Testis (tissue), 3 donors: ENCODE results near the gene CLMN. TPM values are rescaled to one million over a fixed set of nuclear protein-coding genes. Genes with fewer than 3 reads are reported as not detected.

Experiments used
- DNase-seq: peaks from one replicate; pipeline ENCODE4 v3.0.0-alpha.2; 2019
- H3K27ac ChIP-seq, 2 donors: fragments of 200-600 bp; sonication (generic); one replicate each; pipeline ENCODE4 v1.5.1; 2019
- H3K27me3 ChIP-seq: fragments of 200-600 bp; sonication (generic); one replicate; pipeline ENCODE4 v1.5.1; 2019
- H3K36me3 ChIP-seq: fragments of 200-600 bp; sonication (generic); one replicate; pipeline ENCODE4 v1.5.1; 2017; ENCODE audit warnings: low read depth; ENCODE audit errors: missing control alignments
- H3K4me1 ChIP-seq: fragments of 200-600 bp; sonication (generic); one replicate; pipeline ENCODE4 v1.5.1; 2019
- H3K4me3 ChIP-seq, 2 donors: fragments of 200-600 bp; sonication (generic); one replicate each; pipeline ENCODE4 v1.5.1; 2017 to 2019
- H3K9me3 ChIP-seq: fragments of 200-600 bp; sonication (generic); one replicate; pipeline ENCODE4 v1.5.1; 2017
- POLR2A ChIP-seq: fragments of 450-650 bp; IDR thresholded peaks from one replicate; pipeline ENCODE4 v1.6.1; 2017; ENCODE audit warnings: antibody characterized with exemption, mild to moderate bottlenecking, moderate library complexity
- WGBS, 2 donors: methylation state at CpG; one replicate each; pipeline ENCODE4 v1.1.5; 2018; 5-methylcytosine and 5-hydroxymethylcytosine counted together
- intact Hi-C: fragments of 100-400 bp; cut with DNase I; formaldehyde crosslinking; loops from one replicate; pipeline ENCODE4 v1.15.1; 2023; ENCODE audit warnings: low total_unique reads
- polyA plus RNA-seq: library from polyadenylated mRNA; stranded (reverse); fragments of 350-450 nt; fragmentation: Illumina TruSeq; extraction: RNeasy Lipid Tissue Mini Kit (QIAGEN cat#74804); gene quantifications from one replicate; pipeline ENCODE4 v1.2.3, GENCODE V29; 2014; ENCODE audit warnings: low read depth, low replicate concordance; ENCODE audit not compliant: insufficient read depth
- total RNA-seq, 2 donors: library from RNA; depleted of rRNA; stranded (reverse); fragments of >200 nt; gene quantifications; one replicate each; pipeline ENCODE4 v1.2.3, GENCODE V29; 2016
- TF ChIP-seq, protein P1 (sequence below), 3 experiments: fragments of 450-650 bp in 2 of 3; fragments of 200-600 bp in 1 of 3; sonication (generic) in 1 of 3; IDR thresholded peaks; one replicate each; pipeline ENCODE4 v1.5.1; 2016 to 2019; ENCODE audit warnings: antibody characterized with exemption in 3 of 3, mild to moderate bottlenecking in 2 of 3, moderate library complexity in 1 of 3

The CLMN gene
- total and polyA plus RNA-seq, 3 donors from 2014 or later, result 35.9 to 134 (median 68.0) TPM

DNA sequence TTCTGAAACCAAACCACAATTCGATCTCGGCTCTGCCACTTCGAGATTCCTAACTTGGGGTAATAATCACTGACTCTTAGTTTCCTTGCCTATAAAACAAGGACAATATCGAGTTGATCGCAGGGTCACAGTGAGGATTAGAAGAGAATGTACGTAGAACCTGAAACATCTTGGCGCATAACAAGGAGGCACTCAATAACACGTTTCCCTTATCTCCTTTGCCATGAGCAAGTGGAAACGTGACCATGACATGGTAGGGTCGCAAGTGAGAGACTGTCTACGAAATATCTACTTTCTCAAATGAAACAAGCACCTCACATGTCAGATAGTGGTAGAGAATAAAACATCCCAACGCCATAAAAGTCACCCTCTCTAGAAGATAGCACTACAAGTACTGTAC is 164.7 kb downstream of the CLMN start:
- no peak for TF ChIP-seq POLR2A
- no peak for DNase-seq
- no peak overlapping the region for H3K27ac ChIP-seq
- intact Hi-C loops, result no loop called here
- no peak overlapping the region for H3K4me3 ChIP-seq
- WGBS, 2 donors, result 57 to 63% methylated on average over 12 of the region's 12 CpGs
- peaks cover 17% of the 10 kb centered on the region for H3K4me1 ChIP-seq
- H3K9me3 ChIP-seq, result no peaks in the 10 kb centered on the region
- H3K36me3 ChIP-seq, result no peaks in the 10 kb centered on the region
- no peaks in the 10 kb centered on the region for H3K27me3 ChIP-seq

DNA sequence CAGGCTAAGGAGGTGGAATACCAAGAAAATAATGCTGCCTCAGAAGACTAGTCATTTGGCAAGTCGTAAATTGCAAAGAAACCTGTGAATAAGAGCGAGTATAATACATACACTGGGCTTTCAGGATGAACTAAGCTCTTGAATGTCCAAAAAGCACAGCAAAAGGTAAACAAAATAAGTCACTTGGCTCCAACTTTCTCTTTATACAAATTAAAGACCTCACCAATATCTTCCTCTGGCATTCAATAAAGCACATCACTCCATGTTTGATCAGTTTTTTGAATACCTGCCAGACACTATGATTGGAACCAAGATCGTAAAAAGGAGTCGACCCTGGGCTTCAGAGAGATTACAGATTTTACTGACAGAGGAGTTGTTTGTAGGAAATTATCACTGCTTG is 165.8 kb downstream of the CLMN start:
- intact Hi-C loops, result no loop called here
- no peak for DNase-seq
- peaks cover 17% of the 10 kb centered on the region for H3K4me1 ChIP-seq
- TF ChIP-seq POLR2A, result no peak
- TF ChIP-seq, protein P1, sequence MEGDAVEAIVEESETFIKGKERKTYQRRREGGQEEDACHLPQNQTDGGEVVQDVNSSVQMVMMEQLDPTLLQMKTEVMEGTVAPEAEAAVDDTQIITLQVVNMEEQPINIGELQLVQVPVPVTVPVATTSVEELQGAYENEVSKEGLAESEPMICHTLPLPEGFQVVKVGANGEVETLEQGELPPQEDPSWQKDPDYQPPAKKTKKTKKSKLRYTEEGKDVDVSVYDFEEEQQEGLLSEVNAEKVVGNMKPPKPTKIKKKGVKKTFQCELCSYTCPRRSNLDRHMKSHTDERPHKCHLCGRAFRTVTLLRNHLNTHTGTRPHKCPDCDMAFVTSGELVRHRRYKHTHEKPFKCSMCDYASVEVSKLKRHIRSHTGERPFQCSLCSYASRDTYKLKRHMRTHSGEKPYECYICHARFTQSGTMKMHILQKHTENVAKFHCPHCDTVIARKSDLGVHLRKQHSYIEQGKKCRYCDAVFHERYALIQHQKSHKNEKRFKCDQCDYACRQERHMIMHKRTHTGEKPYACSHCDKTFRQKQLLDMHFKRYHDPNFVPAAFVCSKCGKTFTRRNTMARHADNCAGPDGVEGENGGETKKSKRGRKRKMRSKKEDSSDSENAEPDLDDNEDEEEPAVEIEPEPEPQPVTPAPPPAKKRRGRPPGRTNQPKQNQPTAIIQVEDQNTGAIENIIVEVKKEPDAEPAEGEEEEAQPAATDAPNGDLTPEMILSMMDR (IDR thresholded peaks at IDR 0.05), result no peak
- no peaks in the 10 kb centered on the region for H3K9me3 ChIP-seq
- no peak overlapping the region for H3K4me3 ChIP-seq
- H3K36me3 ChIP-seq, result no peaks in the 10 kb centered on the region
- no peaks in the 10 kb centered on the region for H3K27me3 ChIP-seq
- no peak overlapping the region for H3K27ac ChIP-seq
- 51 to 55% methylated on average over 4 of the region's 4 CpGs for WGBS, 2 donors

DNA sequence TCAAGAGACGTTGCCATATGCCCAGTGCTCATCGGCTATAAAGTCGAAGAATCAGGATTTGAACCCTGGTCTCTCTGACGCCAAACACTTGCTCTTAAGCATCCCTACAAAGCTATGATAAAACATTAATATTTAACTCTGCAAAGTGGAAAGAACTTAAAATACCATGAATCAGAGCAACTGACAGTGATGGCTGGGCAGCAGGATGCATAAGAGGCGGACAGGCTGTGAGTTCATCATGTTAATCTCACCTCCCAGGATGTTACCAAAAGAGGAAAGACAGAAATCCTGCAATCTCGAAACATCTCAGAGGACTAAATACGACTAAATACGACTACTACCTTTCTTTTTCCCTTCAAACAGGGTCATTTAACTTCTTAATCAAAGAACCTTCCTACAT is 168.1 kb downstream of the CLMN start:
- H3K4me3 ChIP-seq, result no peak overlapping the region
- no peaks in the 10 kb centered on the region for H3K9me3 ChIP-seq
- no peak for TF ChIP-seq POLR2A
- TF ChIP-seq, protein P1 (IDR thresholded peaks at IDR 0.05), result no peak
- no peak for DNase-seq
- H3K36me3 ChIP-seq, result no peaks in the 10 kb centered on the region
- H3K27ac ChIP-seq, result no peak overlapping the region
- H3K4me1 ChIP-seq, result peaks cover 13% of the 10 kb centered on the region
- 65 to 83% methylated on average over 8 of the region's 8 CpGs for WGBS, 2 donors
- no peaks in the 10 kb centered on the region for H3K27me3 ChIP-seq
- intact Hi-C loops, result no loop called here

DNA sequence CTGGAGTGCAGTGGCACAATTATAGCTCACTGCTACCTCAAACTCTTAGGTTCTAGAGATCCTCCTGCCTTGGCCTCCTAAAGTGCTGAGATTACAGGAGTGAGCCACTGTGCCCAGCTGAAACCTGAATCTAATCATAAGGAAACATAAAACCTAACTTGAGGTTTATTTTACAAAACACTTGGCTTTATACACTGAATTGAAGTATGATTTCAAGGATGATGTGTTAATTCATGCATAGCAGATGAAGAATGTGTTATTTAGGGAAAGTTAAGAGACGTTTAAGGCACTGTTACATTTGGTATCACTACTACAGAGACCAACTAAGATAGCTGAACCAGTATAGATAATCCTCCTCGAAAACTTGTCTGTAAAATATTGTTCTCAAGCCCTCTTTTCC is 168.8 kb downstream of the CLMN start:
- no peak for DNase-seq
- TF ChIP-seq POLR2A, result no peak
- TF ChIP-seq, protein P1 (IDR thresholded peaks at IDR 0.05), result no peak
- Histone ChIP-seq H3K27me3 (no peaks in the 10 kb centered on the region), H3K9me3 (no peaks in the 10 kb centered on the region), H3K27ac (no peak overlapping the region), H3K36me3 (no peaks in the 10 kb centered on the region), H3K4me1 (peaks cover 12% of the 10 kb centered on the region), H3K4me3 (no peak overlapping the region)
- WGBS, 2 donors, result 55 to 75% methylated on average over 2 of the region's 2 CpGs
- intact Hi-C loops, result no loop called here

DNA sequence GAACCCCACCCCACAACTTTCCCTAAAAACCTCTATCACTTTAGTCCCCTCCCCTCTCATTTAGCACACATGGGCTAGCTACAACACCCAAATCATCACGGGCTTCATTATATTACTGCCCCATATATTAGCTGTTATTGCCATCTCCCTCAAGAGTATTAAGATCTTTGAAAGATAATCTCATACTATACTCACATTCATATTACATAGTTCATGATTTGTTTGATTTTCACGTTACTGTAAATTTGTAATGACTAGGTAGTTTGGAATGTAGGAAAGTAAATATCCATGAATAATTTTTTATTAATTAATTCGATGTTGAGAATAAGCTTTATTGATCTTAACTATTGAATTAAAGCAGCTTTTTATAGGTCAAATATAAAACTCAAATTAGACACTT is 170.3 kb downstream of the CLMN start:
- Histone ChIP-seq H3K36me3 (no peaks in the 10 kb centered on the region), H3K4me3 (no peak overlapping the region), H3K9me3 (no peaks in the 10 kb centered on the region), H3K27me3 (no peaks in the 10 kb centered on the region), H3K4me1 (no peaks in the 10 kb centered on the region), H3K27ac (no peak overlapping the region)
- WGBS, 2 donors, result 71 to 85% methylated on average over 3 of the region's 3 CpGs
- intact Hi-C loops, result no loop called here
- no peak for DNase-seq
- TF ChIP-seq, protein P1 (IDR thresholded peaks at IDR 0.05), result no peak
- no peak for TF ChIP-seq POLR2A
